GM19395 (cell line): ENCODE measurements around the gene ASPSCR1.
A peak's percentile ranks its signal among the peaks of the same experiment; 100 is the strongest.

Experiments
- ATAC-seq: cut with Tn5 transposase; IDR thresholded peaks from one replicate; pipeline ENCODE4 v1.9.1; 2021; ENCODE audit warnings: mild to moderate bottlenecking, moderate library complexity; ENCODE audit not compliant: unreplicated experiment

Gene ASPSCR1

GRCh38 chr17:82062984-82063368 is 85.5 kb downstream of the ASPSCR1 start:
- no peak for ATAC-seq

GRCh38 chr17:82063424-82064415 is 86.3 kb downstream of the ASPSCR1 start:
- ATAC-seq = no peak

- no peak for ATAC-seq
These were observed 87.2 kb downstream of the ASPSCR1 start for GRCh38 chr17:82064433-82065192.

- peak; percentile 32 for ATAC-seq
These were observed 87.8 kb downstream of the ASPSCR1 start for GRCh38 chr17:82065193-82065637.

GRCh38 chr17:82065638-82066303 is 88.3 kb downstream of the ASPSCR1 start, which contains the start of gene DUS1L:
Gene DUS1L (minus strand): TSS chr17:82065804. CDS start chr17:82065059, 745 bp downstream.
- ATAC-seq = peak; percentile 61
